Left ventricle myocardium inferior (tissue), 1 donor: ENCODE measurements around the gene KLHL12. TPM values are rescaled to one million over a fixed set of nuclear protein-coding genes. Genes with fewer than 3 reads are reported as not detected.
"Not testable (repeated sequence)": the region's sequence is repeated elsewhere in the genome, so short reads cannot be mapped to it uniquely, and the experiment has no call there.

Experiments
- DNase-seq: peaks from one replicate; pipeline ENCODE4 v3.0.0-alpha.2; 2020
- H3K27ac ChIP-seq: fragments of 200-600 bp; replicated peaks from 2 replicates; pipeline ENCODE4 v1.8.0; 2021
- H3K27me3 ChIP-seq: fragments of 200-600 bp; 2 replicates; pipeline ENCODE4 v1.8.0; 2021; ENCODE audit warnings: low read depth
- H3K36me3 ChIP-seq: fragments of 200-600 bp; 2 replicates; pipeline ENCODE4 v1.8.0; 2021
- H3K4me1 ChIP-seq: fragments of 200-600 bp; 2 replicates; pipeline ENCODE4 v1.8.0; 2021
- H3K4me3 ChIP-seq: fragments of 200-600 bp; 2 replicates; pipeline ENCODE4 v1.8.0; 2021; ENCODE audit warnings: mild to moderate bottlenecking, moderate library complexity
- H3K9me3 ChIP-seq: fragments of 200-600 bp; replicated peaks from 2 replicates; pipeline ENCODE4 v1.8.0; 2021
- CTCF ChIP-seq: fragments of 200-600 bp; IDR thresholded peaks from 2 replicates; pipeline ENCODE4 v1.8.0; 2021; ENCODE audit warnings: antibody characterized with exemption, mild to moderate bottlenecking, borderline replicate concordance
- intact Hi-C: fragments of 100-400 bp; cut with micrococcal nuclease; formaldehyde crosslinking; loops from one replicate; pipeline ENCODE4 v1.11.0; 2022
- total RNA-seq: library from RNA; stranded (reverse); fragmentation: NEBNext Ultra II Directional; extraction: Animal tissue kit (Norgen Biotek cat#: 25700); gene quantifications from one replicate; pipeline ENCODE4 v1.2.1, GENCODE V29; 2021
- donor health status: DM: no; HTN: yes; CAD: no; lungs with severe emphysema.

Gene KLHL12
- total RNA-seq, 1 donor from 2014 or later: 22.7 TPM

- intact Hi-C loops: no loop called here
Observed at GRCh38 chr1:202938287-202938925, 11.4 kb upstream of the KLHL12 start.

GRCh38 chr1:202936409-202936808 lies 9.4 kb upstream of the KLHL12 start:
- DNase-seq, H3K4me3 ChIP-seq, H3K27ac ChIP-seq, H3K27me3 ChIP-seq, intact Hi-C loops, H3K4me1 ChIP-seq, H3K9me3 ChIP-seq: not testable (repeated sequence)
- peaks cover 18% of the 10 kb centered on the region for H3K36me3 ChIP-seq

More at GRCh38 chr1:202938287-202938925, 11.4 kb upstream of the KLHL12 start:
- Histone ChIP-seq H3K4me1 (no peaks in the 10 kb centered on the region), H3K27ac (no peak overlapping the region), H3K36me3 (peaks cover 38% of the 10 kb centered on the region), H3K27me3 (no peaks in the 10 kb centered on the region), H3K9me3 (no peaks in the 10 kb centered on the region), H3K4me3 (no peak overlapping the region)
- no peak for TF ChIP-seq CTCF
- no peak for DNase-seq

- no peak overlapping the region for H3K27ac ChIP-seq
- H3K27me3 ChIP-seq: no peaks in the 10 kb centered on the region
- H3K4me1 ChIP-seq: no peaks in the 10 kb centered on the region
- no peak for TF ChIP-seq CTCF
- peaks cover 10% of the 10 kb centered on the region for H3K9me3 ChIP-seq
- intact Hi-C loops: no loop called here
- DNase-seq: no peak
- no peak overlapping the region for H3K4me3 ChIP-seq
- peaks cover 12% of the 10 kb centered on the region for H3K36me3 ChIP-seq
Observed at GRCh38 chr1:202935844-202936243, 8.8 kb upstream of the KLHL12 start.

DNA sequence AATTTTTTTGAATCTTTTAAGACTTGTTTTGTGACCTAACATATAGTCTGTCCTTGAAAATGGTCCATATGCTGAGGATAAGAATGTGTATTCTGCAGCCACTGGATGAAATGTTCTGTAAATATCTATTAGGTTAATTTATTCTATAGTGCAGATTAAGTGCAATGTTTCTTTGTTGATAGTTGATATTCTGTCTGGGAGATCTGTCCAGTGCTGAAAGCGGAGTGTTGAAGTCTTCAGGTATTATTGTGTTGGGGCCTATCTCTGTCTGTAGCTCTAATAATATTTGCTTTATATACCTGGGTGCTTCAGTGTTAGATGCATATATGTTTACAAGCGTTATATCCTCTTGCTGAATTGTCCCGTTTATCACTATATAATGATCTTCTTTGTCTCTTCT lies 7.7 kb upstream of the KLHL12 start:
- Histone ChIP-seq H3K27ac (no peak overlapping the region), H3K9me3 (peaks cover 10% of the 10 kb centered on the region), H3K27me3 (no peaks in the 10 kb centered on the region), H3K4me1 (no peaks in the 10 kb centered on the region), H3K36me3 (peaks cover 1% of the 10 kb centered on the region), H3K4me3 (no peak overlapping the region)
- no peak for TF ChIP-seq CTCF
- intact Hi-C loops: no loop called here
- DNase-seq: no peak

GRCh38 chr1:202932476-202932875 lies 5.4 kb upstream of the KLHL12 start:
- Histone ChIP-seq H3K36me3 (no peaks in the 10 kb centered on the region), H3K4me1 (peaks cover 3% of the 10 kb centered on the region), H3K27me3 (no peaks in the 10 kb centered on the region), H3K4me3 (no peak overlapping the region), H3K9me3 (peaks cover 10% of the 10 kb centered on the region), H3K27ac (no peak overlapping the region)
- intact Hi-C loops: no loop called here
- no peak for DNase-seq
- no peak for TF ChIP-seq CTCF

- Histone ChIP-seq H3K9me3 (no peaks in the 10 kb centered on the region), H3K4me1 (peaks cover 50% of the 10 kb centered on the region), H3K4me3 (no peak overlapping the region), H3K27ac (no peak overlapping the region), H3K36me3 (peaks cover 40% of the 10 kb centered on the region), H3K27me3 (no peaks in the 10 kb centered on the region)
- TF ChIP-seq CTCF: no peak
- intact Hi-C loops: no loop called here
- DNase-seq: no peak
Observed at GRCh38 chr1:202923533-202923932, 3.5 kb downstream of the KLHL12 start.
